Loucy (cell line): Measurements from ENCODE around the gene KRT79.

Source experiments
- CTCF ChIP-seq: fragments of 200-600 bp; sonication (generic); conservative IDR thresholded peaks from 2 replicates; pipeline ENCODE4 v1.5.1; 2014; ENCODE audit warnings: mild to moderate bottlenecking, antibody characterized with exemption, low read length
- EZH2phosphoT487 ChIP-seq: fragments of 200-600 bp; IDR thresholded peaks from 2 replicates; pipeline ENCODE4 v1.6.1; 2018; ENCODE audit warnings: antibody characterized with exemption, mild to moderate bottlenecking, moderate library complexity, borderline replicate concordance

- no peak for TF ChIP-seq CTCF
- no peak for TF ChIP-seq EZH2phosphoT487
Observed at GRCh38 chr12:52839436-52840105, 5.5 kb upstream of the KRT79 start.
